NCI-H446 treated with DMSO at 0.1 percent for 48 hours (cell line): Measurements from ENCODE around the gene SARNP.

Experiments
- DNase-seq: peaks from one replicate; lab custom pipeline; 2025; lab: John Stamatoyannopoulos, UW

The SARNP gene

DNA sequence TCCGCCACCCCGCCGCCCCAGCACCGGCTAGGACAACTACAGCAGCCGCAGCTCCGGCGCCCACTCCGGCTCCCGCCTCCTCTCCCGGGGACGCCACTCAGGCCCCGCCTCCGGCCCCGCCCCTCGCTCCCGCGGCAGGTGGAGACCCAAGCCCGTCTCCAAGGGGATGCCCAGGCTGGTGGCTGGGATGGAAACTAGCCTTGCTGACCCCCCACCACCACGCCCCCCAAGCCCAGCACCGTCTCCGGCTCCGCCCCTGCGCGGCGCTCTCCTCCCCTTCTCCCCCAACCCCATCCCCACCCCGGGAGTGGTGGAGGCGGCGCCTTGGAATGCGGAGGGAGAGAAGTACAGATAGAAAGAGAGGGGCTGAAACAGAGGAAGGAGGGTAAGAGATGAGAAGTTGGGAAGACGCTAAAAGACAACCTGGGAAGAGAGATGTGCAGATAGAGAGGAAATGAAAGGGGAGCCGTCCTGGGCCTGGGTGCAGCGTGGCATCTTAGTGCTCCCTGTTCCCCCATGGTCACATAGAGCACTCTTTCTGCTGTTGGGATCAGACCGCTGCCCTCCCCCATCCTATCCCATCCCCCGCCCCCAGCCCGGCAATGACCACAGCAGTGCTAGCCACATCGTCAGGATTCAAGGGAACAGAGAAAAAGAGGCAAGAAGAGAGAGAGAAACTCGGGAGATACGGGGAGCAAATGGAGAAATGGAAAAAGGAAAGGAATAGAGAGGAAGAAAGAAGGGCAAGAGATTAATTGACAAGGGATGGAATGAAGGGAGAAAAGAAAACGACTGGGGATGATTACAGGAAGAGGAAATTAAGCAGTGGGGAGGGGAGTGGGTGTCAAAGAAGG is 109.5 kb downstream of the SARNP start, which contains the start of gene ITGA7:
Gene ITGA7, minus strand, starts transcription at position 64 of the 854 bp plus-strand sequence. CDS start 222 bp downstream, outside the sequence.
- DNase-seq, result peak; percentile 57
